Mesenchymal stem cell (in vitro differentiated cells and primary cell): ENCODE measurements around the gene MYOCD.
A peak's percentile ranks its signal among the peaks of the same experiment; 100 is the strongest.

Source experiments
- DNase-seq: peaks from one replicate; pipeline ENCODE4 v3.0.0-alpha.2; 2013
- H2AFZ ChIP-seq: one replicate; pipeline ENCODE4 v1.6.1; 2013; ENCODE audit warnings: low read depth, mild to moderate bottlenecking, control low read depth, inconsistent platforms, low read length, moderate library complexity
- H2AK5ac ChIP-seq: 2 replicates; pipeline ENCODE4 v1.6.1; 2013; ENCODE audit warnings: low read length, moderate library complexity, mild to moderate bottlenecking, inconsistent platforms; ENCODE audit not compliant: severe bottlenecking
- H2BK120ac ChIP-seq: one replicate; pipeline ENCODE4 v1.6.1; 2013; ENCODE audit warnings: low read depth, mild to moderate bottlenecking, inconsistent platforms, low read length, moderate library complexity
- H2BK12ac ChIP-seq, 2 experiments: one replicate each; pipeline ENCODE4 v1.6.1; 2013; ENCODE audit warnings: inconsistent platforms in 2 of 2, low read length in 2 of 2, mild to moderate bottlenecking in 2 of 2, moderate library complexity in 2 of 2, control low read depth in 1 of 2
- H2BK15ac ChIP-seq: one replicate; pipeline ENCODE4 v1.6.1; 2013; ENCODE audit warnings: mild to moderate bottlenecking, low read depth, inconsistent platforms; ENCODE audit not compliant: poor library complexity, severe bottlenecking
- H2BK5ac ChIP-seq: 2 replicates; pipeline ENCODE4 v1.6.1; 2013; ENCODE audit warnings: low read depth, mild to moderate bottlenecking, low read length, control low read depth, inconsistent platforms; ENCODE audit not compliant: poor library complexity, severe bottlenecking
- H3K14ac ChIP-seq, 2 experiments: one replicate each; pipeline ENCODE4 v1.6.1; 2013; ENCODE audit warnings: inconsistent platforms in 2 of 2, low read length in 2 of 2, control low read depth in 1 of 2, mild to moderate bottlenecking in 1 of 2, moderate library complexity in 1 of 2
- H3K18ac ChIP-seq, 2 experiments: one replicate each; pipeline ENCODE4 v1.6.1; 2013; ENCODE audit warnings: inconsistent platforms in 2 of 2, low read length in 2 of 2, control low read depth in 1 of 2, low read depth in 1 of 2, mild to moderate bottlenecking in 1 of 2
- H3K23ac ChIP-seq, 2 experiments: one replicate each; pipeline ENCODE4 v1.6.1; 2013; ENCODE audit warnings: inconsistent platforms in 2 of 2, low read length in 2 of 2, mild to moderate bottlenecking in 2 of 2, moderate library complexity in 2 of 2, control low read depth in 1 of 2
- H3K27ac ChIP-seq: 2 replicates; pipeline ENCODE4 v1.5.1; 2013; ENCODE audit warnings: mild to moderate bottlenecking, moderate library complexity, low read length, control low read depth, inconsistent platforms; ENCODE audit not compliant: poor library complexity, severe bottlenecking
- H3K27me3 ChIP-seq, 2 experiments: 2 replicates each; pipeline versions ENCODE4 v1.6.1 to v1.7.0; 2013; ENCODE audit warnings: low read length in 2 of 2, mild to moderate bottlenecking in 2 of 2, moderate library complexity in 2 of 2, control low read depth in 1 of 2, inconsistent platforms in 1 of 2; ENCODE audit not compliant: control insufficient read depth in 1 of 2, insufficient read depth in 1 of 2
- H3K36me3 ChIP-seq, 2 experiments: 2 replicates each; pipeline versions ENCODE4 v1.6.1 to v1.7.0; 2013; ENCODE audit warnings: low read length in 2 of 2, control low read depth in 1 of 2, inconsistent platforms in 1 of 2, low read depth in 1 of 2, mild to moderate bottlenecking in 1 of 2; ENCODE audit not compliant: insufficient read depth in 2 of 2, control insufficient read depth in 1 of 2
- H3K4ac ChIP-seq, 2 experiments: one replicate each; pipeline ENCODE4 v1.6.1; 2013; ENCODE audit warnings: inconsistent platforms in 2 of 2, low read length in 2 of 2, mild to moderate bottlenecking in 2 of 2, moderate library complexity in 2 of 2, control low read depth in 1 of 2, low read depth in 1 of 2
- H3K4me1 ChIP-seq: 2 replicates; pipeline ENCODE4 v1.6.1; 2013; ENCODE audit warnings: low read depth, low read length, control low read depth; ENCODE audit not compliant: control insufficient read depth, insufficient read depth
- H3K4me2 ChIP-seq: 2 replicates; pipeline ENCODE4 v1.6.1; 2013; ENCODE audit warnings: low read length, mild to moderate bottlenecking, inconsistent platforms; ENCODE audit not compliant: poor library complexity, severe bottlenecking
- H3K4me3 ChIP-seq, 2 experiments: 2 replicates each; pipeline versions ENCODE4 v1.5.1 to v1.7.0; 2013; ENCODE audit warnings: low read length in 2 of 2, mild to moderate bottlenecking in 2 of 2, control low read depth in 1 of 2, low read depth in 1 of 2; ENCODE audit not compliant: insufficient read depth in 1 of 2
- H3K79me1 ChIP-seq: replicated peaks from 2 replicates; pipeline ENCODE4 v1.6.1; 2013; ENCODE audit warnings: mild to moderate bottlenecking, control low read depth, low read length, inconsistent platforms; ENCODE audit not compliant: poor library complexity, severe bottlenecking
- H3K9ac ChIP-seq: 2 replicates; pipeline ENCODE4 v1.7.0; 2013; ENCODE audit warnings: mild to moderate bottlenecking, low read length, moderate library complexity
- H3K9me3 ChIP-seq: 2 replicates; pipeline ENCODE4 v1.7.0; 2013; ENCODE audit warnings: mild to moderate bottlenecking, low read length; ENCODE audit not compliant: control insufficient read depth
- H4K8ac ChIP-seq: one replicate; pipeline ENCODE4 v1.6.1; 2013; ENCODE audit warnings: inconsistent platforms, mild to moderate bottlenecking, low read length, moderate library complexity
- H4K91ac ChIP-seq: one replicate; pipeline ENCODE4 v1.6.1; 2013; ENCODE audit warnings: mild to moderate bottlenecking, low read length, inconsistent platforms
- WGBS: methylation state at CpG from one replicate; pipeline ENCODE4 v1.1.7; 2013; ENCODE audit warnings: mixed read lengths; 5-methylcytosine and 5-hydroxymethylcytosine counted together

The MYOCD gene

DNA sequence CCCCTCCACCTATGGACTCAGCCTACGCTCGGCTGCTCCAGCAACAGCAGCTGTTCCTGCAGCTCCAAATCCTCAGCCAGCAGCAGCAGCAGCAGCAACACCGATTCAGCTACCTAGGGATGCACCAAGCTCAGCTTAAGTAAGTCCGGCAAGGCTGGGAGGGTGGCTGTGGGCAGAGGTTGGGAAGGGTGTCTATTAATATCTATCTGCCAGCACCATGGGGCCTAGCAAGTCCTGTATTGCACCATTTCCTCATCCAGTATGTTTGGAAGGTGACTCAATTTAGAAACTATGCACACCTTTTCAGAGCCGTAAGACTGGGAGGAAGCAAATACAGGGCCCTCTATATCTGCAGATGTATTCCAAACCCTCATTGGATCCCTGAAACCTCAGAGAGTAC, 78.6 kb downstream of the MYOCD start:
- DNase-seq: peak; percentile 13
- WGBS: 83% methylated on average over 5 of the region's 5 CpGs
- no peaks in the 10 kb centered on the region for H3K9me3 ChIP-seq
- no peak overlapping the region for H3K4me2 ChIP-seq
- no peak overlapping the region for H3K4me3 ChIP-seq
- no peak overlapping the region for H2BK12ac ChIP-seq
- H4K91ac ChIP-seq: no peak overlapping the region
- H2BK15ac ChIP-seq: no peak overlapping the region
- no peak overlapping the region for H4K8ac ChIP-seq
- no peak overlapping the region for H3K18ac ChIP-seq
- H3K23ac ChIP-seq: no peak overlapping the region
- peaks cover 0 to 3% of the 10 kb centered on the region in 2 experiments for H3K27me3 ChIP-seq
- H3K14ac ChIP-seq: no peak overlapping the region
- H2AFZ ChIP-seq: no peak overlapping the region
- H3K27ac ChIP-seq: no peak overlapping the region
- H3K4me1 ChIP-seq: peaks cover 6% of the 10 kb centered on the region
- no peak overlapping the region for H2AK5ac ChIP-seq
- no peak overlapping the region for H2BK120ac ChIP-seq
- no peak overlapping the region for H3K4ac ChIP-seq
- H3K79me1 ChIP-seq: no peaks in the 10 kb centered on the region
- no peaks in the 10 kb centered on the region for H3K36me3 ChIP-seq
- no peak overlapping the region for H2BK5ac ChIP-seq
- no peak overlapping the region for H3K9ac ChIP-seq

DNA sequence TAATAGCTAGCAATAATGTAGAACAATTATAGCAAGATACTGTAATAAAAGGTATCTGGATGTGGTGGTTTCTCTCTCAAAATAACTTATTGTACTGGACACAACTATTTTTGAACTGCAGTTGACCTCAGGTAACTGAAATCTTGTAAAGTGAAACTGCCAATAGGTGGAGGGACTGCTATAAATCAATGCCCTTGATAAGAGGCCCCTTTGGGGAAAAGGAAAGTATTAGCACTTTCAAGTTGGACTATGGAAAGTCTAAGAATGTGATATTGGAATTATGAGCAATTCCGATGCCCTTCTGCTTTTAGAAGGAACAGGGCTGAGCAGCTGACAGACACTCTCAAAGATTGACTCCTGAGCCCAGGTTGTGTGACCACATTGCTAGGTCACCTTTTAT, 79.1 kb downstream of the MYOCD start:
- Histone ChIP-seq H3K4ac (no peak overlapping the region), H2BK120ac (no peak overlapping the region), H3K27me3 (no peaks in the 10 kb centered on the region), H3K14ac (no peak overlapping the region), H3K23ac (no peak overlapping the region), H2BK12ac (no peak overlapping the region), H3K18ac (no peak overlapping the region), H4K91ac (no peak overlapping the region), H2AFZ (no peak overlapping the region), H3K27ac (no peak overlapping the region), H2BK15ac (no peak overlapping the region), H2AK5ac (no peak overlapping the region), H3K4me3 (no peak overlapping the region), H2BK5ac (no peak overlapping the region), H3K4me2 (no peak overlapping the region), H3K79me1 (no peaks in the 10 kb centered on the region), H3K9me3 (no peaks in the 10 kb centered on the region), H4K8ac (no peak overlapping the region), H3K4me1 (peaks cover 6% of the 10 kb centered on the region), H3K36me3 (no peaks in the 10 kb centered on the region), H3K9ac (no peak overlapping the region)
- WGBS: 100% methylated on average over 1 of the region's 1 CpG
- DNase-seq: no peak

GRCh38 chr17:12745486-12745885, 79.8 kb downstream of the MYOCD start:
- Histone ChIP-seq H4K8ac (no peak overlapping the region), H3K9ac (no peak overlapping the region), H3K14ac (no peak overlapping the region), H3K27ac (no peak overlapping the region), H3K9me3 (no peaks in the 10 kb centered on the region), H3K4me2 (no peak overlapping the region), H4K91ac (peak overlapping the region; percentile 75), H2BK120ac (no peak overlapping the region), H2AFZ (no peak overlapping the region), H2BK12ac (no peak overlapping the region), H3K36me3 (no peaks in the 10 kb centered on the region), H3K4me3 (no peak overlapping the region), H3K79me1 (no peaks in the 10 kb centered on the region), H3K27me3 (no peaks in the 10 kb centered on the region), H2BK5ac (no peak overlapping the region), H3K4ac (no peak overlapping the region), H3K18ac (no peak overlapping the region), H3K4me1 (peaks cover 6% of the 10 kb centered on the region), H3K23ac (no peak overlapping the region), H2AK5ac (no peak overlapping the region), H2BK15ac (no peak overlapping the region)
- DNase-seq: no peak
- WGBS: 94% methylated on average over 6 of the region's 7 CpGs

DNA sequence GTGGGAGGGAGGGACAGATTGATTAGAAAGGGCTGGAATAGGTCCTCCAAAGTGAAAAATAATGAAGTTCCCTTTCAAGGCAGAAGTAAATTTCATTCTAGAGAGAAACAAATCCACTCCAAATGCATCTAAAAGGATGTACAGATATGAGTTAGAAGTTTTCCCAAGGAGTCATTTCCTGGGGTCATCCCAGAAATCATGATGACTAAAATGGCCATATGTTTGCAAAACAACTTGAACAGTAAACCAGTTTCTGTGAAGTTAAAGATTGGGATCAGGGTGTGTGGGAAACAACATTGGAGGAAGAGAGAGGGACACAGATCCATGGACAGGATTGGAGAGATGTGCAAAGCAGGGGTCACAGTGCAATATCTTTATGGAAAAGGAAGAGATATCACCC, 91.1 kb downstream of the MYOCD start:
- no peaks in the 10 kb centered on the region for H3K9me3 ChIP-seq

More for the DNA sequence above, 91.1 kb downstream of the MYOCD start:
- H3K27me3 ChIP-seq: no peaks in the 10 kb centered on the region
- no peak overlapping the region for H3K14ac ChIP-seq
- peak; percentile 80 for DNase-seq
- H3K4me3 ChIP-seq: no peak overlapping the region
- no peaks in the 10 kb centered on the region for H3K79me1 ChIP-seq
- H4K91ac ChIP-seq: no peak overlapping the region
- H3K9ac ChIP-seq: no peak overlapping the region
- no peak overlapping the region for H2AFZ ChIP-seq
- H3K23ac ChIP-seq: no peak overlapping the region
- H2BK5ac ChIP-seq: no peak overlapping the region
- no peak overlapping the region for H2BK120ac ChIP-seq
- peaks cover 0 to 6% of the 10 kb centered on the region in 2 experiments for H3K36me3 ChIP-seq
- no peak overlapping the region for H3K4ac ChIP-seq
- H3K27ac ChIP-seq: no peak overlapping the region
- H3K4me1 ChIP-seq: no peaks in the 10 kb centered on the region
- H2BK15ac ChIP-seq: no peak overlapping the region
- H4K8ac ChIP-seq: no peak overlapping the region
- no peak overlapping the region for H2BK12ac ChIP-seq
- no peak overlapping the region for H3K18ac ChIP-seq
- H2AK5ac ChIP-seq: no peak overlapping the region
- no peak overlapping the region for H3K4me2 ChIP-seq
